Esophagus squamous epithelium (tissue), 5 donors: ENCODE measurements around the gene DBET. TPM values are rescaled to one million over a fixed set of nuclear protein-coding genes. Genes with fewer than 3 reads are reported as not detected.
"Not testable (repeated sequence)": the region's sequence is repeated elsewhere in the genome, so short reads cannot be mapped to it uniquely, and the experiment has no call there.

ENCODE experiments used
- DNase-seq: peaks from one replicate; lab custom pipeline; 2025; lab: John Stamatoyannopoulos, UW
- H3K27ac ChIP-seq, 4 donors: fragments of 200-600 bp; sonication (generic); one replicate each; pipeline ENCODE4 v1.5.1; 2016 to 2019; ENCODE audit warnings: mild to moderate bottlenecking in 1 of 4
- H3K27me3 ChIP-seq, 4 donors: fragments of 200-600 bp; sonication (generic); 1 replicate in 3 of 4; 2 replicates in 1 of 4; pipeline versions ENCODE4 v1.5.1 to v1.6.0; 2017 to 2021; ENCODE audit warnings: antibody characterized with exemption in 1 of 4
- H3K36me3 ChIP-seq, 3 donors: fragments of 200-600 bp; sonication (generic); one replicate each; pipeline ENCODE4 v1.5.1; 2016 to 2019
- H3K4me1 ChIP-seq, 3 donors: fragments of 200-600 bp; sonication (generic); one replicate each; pipeline ENCODE4 v1.5.1; 2017 to 2019
- H3K4me3 ChIP-seq, 4 donors: fragments of 200-600 bp; sonication (generic); 1 replicate in 3 of 4; 2 replicates in 1 of 4; pipeline ENCODE4 v1.5.1; 2016 to 2019; ENCODE audit warnings: mild to moderate bottlenecking in 2 of 4, moderate library complexity in 1 of 4
- H3K9me3 ChIP-seq, 3 donors: fragments of 200-600 bp; sonication (generic); one replicate each; pipeline ENCODE4 v1.5.1; 2016 to 2019
- POLR2A ChIP-seq, 4 donors: fragments of 450-650 bp; IDR thresholded peaks; one replicate each; pipeline ENCODE4 v1.6.1; 2017; ENCODE audit warnings: antibody characterized with exemption in 4 of 4, mild to moderate bottlenecking in 4 of 4, moderate library complexity in 3 of 4
- WGBS, 2 donors: methylation state at CpG; one replicate each; pipeline ENCODE4 v1.1.5; 2018; 5-methylcytosine and 5-hydroxymethylcytosine counted together
- intact Hi-C: fragments of 100-400 bp; cut with DNase I; formaldehyde crosslinking; loops from one replicate; pipeline ENCODE4 v1.15.0; 2022
- total RNA-seq, 4 donors: library from RNA; depleted of rRNA; stranded (reverse); fragments of >200 nt; gene quantifications; one replicate each; pipeline ENCODE4 v1.1.0, GENCODE V29; 2016
- TF ChIP-seq, protein P1 (sequence below), 6 experiments: fragments of 450-650 bp in 4 of 6; fragments of 200-600 bp in 2 of 6; sonication (generic) in 2 of 6; IDR thresholded peaks; one replicate each; pipeline ENCODE4 v1.5.1; 2016 to 2019; ENCODE audit warnings: antibody characterized with exemption in 6 of 6, mild to moderate bottlenecking in 4 of 6, moderate library complexity in 4 of 6
- donor health status: DM: yes; HTN: yes; CAD: no.

DBET gene
- total RNA-seq, 4 donors from 2014 or later: not detected

DNA sequence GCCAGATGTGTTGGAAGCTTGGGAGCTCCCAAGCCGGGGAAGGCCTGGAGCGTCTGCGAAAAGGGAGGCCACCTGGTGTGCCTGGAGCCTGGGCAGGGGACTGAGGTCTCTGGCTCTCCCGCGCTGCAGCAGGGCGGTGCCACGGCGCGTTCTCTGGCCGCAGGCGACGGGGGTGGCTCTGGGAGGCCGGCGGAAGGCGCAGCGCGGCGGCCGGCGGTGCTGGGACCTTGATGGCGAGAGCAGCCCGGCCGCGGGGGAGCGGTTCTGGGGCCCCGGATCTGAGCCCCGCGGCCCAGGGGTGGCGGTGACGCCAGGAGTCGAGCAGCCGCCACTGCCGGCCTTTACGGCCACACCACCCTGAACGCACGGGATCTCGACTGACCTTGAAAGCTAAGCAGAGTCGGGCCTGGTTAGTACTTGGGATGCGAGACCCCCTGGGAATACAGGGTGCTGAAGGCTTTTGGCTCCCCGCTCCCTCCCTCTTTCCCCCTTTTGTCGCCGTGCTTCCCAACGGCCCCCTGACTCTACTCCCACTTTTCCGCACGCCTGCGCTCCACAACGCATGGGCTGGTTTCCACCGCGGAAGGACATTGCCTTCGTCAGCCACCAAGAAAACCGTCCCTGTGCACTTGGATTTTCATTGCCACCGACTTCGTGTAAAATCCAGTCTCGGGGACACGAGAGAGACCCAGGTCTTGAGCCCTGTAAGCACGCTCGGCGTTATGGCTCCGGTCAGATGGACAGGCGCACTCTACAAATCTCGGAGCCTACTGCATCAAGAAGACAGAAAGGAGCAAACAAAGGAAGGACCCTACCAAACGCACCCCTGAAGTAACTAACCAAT lies 46.7 kb upstream of the DBET start:
- H3K4me3 ChIP-seq: no peak overlapping the region
- no peaks in the 10 kb centered on the region for H3K9me3 ChIP-seq
- intact Hi-C loops: no loop called here
- no peaks in the 10 kb centered on the region for H3K36me3 ChIP-seq
- no peak for TF ChIP-seq POLR2A (IDR thresholded peaks at IDR 0.05)
- TF ChIP-seq, protein P1, sequence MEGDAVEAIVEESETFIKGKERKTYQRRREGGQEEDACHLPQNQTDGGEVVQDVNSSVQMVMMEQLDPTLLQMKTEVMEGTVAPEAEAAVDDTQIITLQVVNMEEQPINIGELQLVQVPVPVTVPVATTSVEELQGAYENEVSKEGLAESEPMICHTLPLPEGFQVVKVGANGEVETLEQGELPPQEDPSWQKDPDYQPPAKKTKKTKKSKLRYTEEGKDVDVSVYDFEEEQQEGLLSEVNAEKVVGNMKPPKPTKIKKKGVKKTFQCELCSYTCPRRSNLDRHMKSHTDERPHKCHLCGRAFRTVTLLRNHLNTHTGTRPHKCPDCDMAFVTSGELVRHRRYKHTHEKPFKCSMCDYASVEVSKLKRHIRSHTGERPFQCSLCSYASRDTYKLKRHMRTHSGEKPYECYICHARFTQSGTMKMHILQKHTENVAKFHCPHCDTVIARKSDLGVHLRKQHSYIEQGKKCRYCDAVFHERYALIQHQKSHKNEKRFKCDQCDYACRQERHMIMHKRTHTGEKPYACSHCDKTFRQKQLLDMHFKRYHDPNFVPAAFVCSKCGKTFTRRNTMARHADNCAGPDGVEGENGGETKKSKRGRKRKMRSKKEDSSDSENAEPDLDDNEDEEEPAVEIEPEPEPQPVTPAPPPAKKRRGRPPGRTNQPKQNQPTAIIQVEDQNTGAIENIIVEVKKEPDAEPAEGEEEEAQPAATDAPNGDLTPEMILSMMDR (IDR thresholded peaks at IDR 0.05): no peak
- no peak for DNase-seq
- H3K27ac ChIP-seq: no peak overlapping the region
- H3K4me1 ChIP-seq: peaks cover 12 to 66% (median 16%) of the 10 kb centered on the region in 3 donors
- 13 to 23% methylated on average over 7 to 15 of the region's 62 CpGs for WGBS, 2 donors
- H3K27me3 ChIP-seq: peaks cover 5 to 97% (median 27%) of the 10 kb centered on the region in 4 donors

DNA sequence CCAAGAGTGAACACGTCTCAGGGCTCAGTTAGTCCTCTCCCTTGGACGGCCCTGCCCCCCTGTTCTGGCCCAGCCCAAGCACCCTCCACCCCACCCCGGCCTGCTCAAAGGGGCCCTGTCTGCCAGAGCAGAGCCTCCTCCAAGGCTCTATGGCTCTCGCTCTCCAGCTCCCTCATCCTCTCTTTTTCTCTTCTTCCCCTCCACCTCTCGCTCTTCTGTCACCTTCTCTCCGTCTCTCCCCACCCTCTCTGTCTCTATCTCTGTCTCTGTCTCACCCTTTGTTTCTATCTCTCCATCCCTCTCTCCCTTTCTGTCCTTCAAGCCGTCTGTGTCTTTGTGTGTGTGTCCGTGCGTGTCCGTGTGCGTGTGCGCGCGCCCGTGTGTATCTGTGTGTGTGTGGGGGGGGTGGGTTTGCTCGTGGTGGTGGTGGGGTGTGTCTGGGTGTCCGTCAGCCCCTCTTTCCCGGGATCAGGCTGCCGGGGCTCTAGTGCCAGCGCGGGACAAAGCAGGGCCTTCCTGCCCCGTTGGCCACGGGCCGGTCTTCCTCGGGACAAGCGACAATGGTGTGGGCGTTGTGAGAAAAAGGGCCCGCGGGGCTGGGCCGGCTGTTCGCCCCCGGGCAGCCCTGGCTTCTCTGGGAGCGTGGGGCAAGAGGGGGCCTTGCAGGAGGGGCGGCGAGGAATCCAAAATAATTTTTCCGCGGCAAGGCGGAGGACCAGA lies 45.9 kb upstream of the DBET start:
- WGBS, 2 donors: 13 to 16% methylated on average over 14 to 16 of the region's 38 CpGs
- H3K9me3 ChIP-seq: no peaks in the 10 kb centered on the region
- peaks cover 12 to 69% (median 16%) of the 10 kb centered on the region in 3 donors for H3K4me1 ChIP-seq
- no peak overlapping the region for H3K27ac ChIP-seq
- H3K4me3 ChIP-seq: no peak overlapping the region
- H3K36me3 ChIP-seq: no peaks in the 10 kb centered on the region
- TF ChIP-seq POLR2A (IDR thresholded peaks at IDR 0.05): no peak
- TF ChIP-seq, protein P1 (IDR thresholded peaks at IDR 0.05): no peak
- intact Hi-C loops: no loop called here
- DNase-seq: no peak
- H3K27me3 ChIP-seq: peaks cover 5 to 93% (median 28%) of the 10 kb centered on the region in 4 donors

GRCh38 chr4:190019023-190019858 lies 45.1 kb upstream of the DBET start:
- no peaks in the 10 kb centered on the region for H3K9me3 ChIP-seq
- H3K4me1 ChIP-seq: peaks cover 12 to 69% (median 16%) of the 10 kb centered on the region in 3 donors
- no peak overlapping the region for H3K27ac ChIP-seq
- intact Hi-C loops: no loop called here
- TF ChIP-seq POLR2A (IDR thresholded peaks at IDR 0.05): no peak
- TF ChIP-seq, protein P1 (IDR thresholded peaks at IDR 0.05): no peak
- H3K36me3 ChIP-seq: no peaks in the 10 kb centered on the region
- WGBS, 2 donors: 10 to 11% methylated on average over 13 to 25 of the region's 57 CpGs
- H3K27me3 ChIP-seq: peaks cover 5 to 89% (median 28%) of the 10 kb centered on the region in 4 donors
- peak overlapping the region in 1 of 4 donors; percentile 1 for H3K4me3 ChIP-seq
- DNase-seq: no peak

- Histone ChIP-seq H3K27me3 (peaks cover 5 to 82% (median 26%) of the 10 kb centered on the region in 4 donors), H3K4me1 (peaks cover 8 to 64% (median 16%) of the 10 kb centered on the region in 3 donors)
- DNase-seq, H3K9me3 ChIP-seq, H3K4me3 ChIP-seq, H3K36me3 ChIP-seq, intact Hi-C loops, H3K27ac ChIP-seq: not testable (repeated sequence)
- 16 to 25% methylated on average over 12 to 22 of the region's 29 CpGs for WGBS, 2 donors
Observed at GRCh38 chr4:190019859-190020463, 44.3 kb upstream of the DBET start.
